ENCODE data around the gene PKD2L1.
"Not testable (repeated sequence)": the region's sequence is repeated elsewhere in the genome, so short reads cannot be mapped to it uniquely, and the experiment has no call there.

PKD2L1 gene

DNA sequence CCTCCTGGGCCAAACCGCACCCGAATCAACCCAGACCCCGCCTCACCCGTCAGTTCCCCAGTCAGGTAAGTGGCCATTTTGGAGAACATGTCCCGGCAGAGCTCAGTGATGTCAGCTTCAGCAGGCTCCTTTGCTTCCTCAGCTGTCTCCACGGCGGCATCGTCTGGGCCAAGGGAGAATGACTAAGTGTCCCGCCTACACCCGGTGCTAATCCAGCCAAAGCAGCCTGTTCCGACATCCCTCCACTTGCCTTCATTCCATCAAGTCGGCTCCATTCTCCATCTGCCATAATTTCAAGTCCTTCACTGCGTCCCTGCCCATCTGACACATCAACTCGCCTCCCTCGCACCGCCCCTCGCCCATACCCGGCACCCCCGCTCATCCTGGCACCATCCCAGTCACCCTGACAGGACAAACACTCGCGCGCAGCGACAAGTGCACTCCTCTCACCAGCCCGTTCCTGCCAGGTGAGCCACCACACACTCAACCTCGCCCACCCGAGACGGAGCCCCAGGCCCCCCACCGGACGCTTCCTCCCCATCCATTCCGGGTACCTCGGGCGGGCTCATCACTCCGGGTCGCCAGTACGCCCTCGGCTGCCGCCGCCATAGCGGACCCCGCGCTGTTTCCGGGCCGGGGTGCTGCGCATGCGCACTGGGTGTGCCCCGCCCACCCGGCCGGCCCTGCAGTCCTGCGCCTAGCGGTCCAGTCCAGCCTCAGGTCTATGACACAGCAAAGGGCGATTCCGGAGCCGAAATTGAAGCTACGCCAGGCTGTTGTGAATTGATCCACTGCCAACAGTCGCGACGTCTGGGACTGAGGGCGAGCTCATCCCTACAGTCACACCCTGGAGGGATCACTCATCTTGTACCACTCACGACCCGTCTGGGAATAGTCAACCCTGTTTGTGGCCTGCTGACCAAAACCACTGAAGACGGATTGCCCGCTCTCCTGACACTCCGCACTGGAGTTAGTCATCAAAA lies 43.7 kb downstream of the PKD2L1 start, which contains the start of gene BLOC1S2:
Gene BLOC1S2 (minus strand): TSS at position 630 of the 983 bp plus-strand sequence. CDS start 21 bp downstream, at position 609.
- DNase-seq (ENCODE audit: low read depth, low spot score) = peak; percentile 95

DNA sequence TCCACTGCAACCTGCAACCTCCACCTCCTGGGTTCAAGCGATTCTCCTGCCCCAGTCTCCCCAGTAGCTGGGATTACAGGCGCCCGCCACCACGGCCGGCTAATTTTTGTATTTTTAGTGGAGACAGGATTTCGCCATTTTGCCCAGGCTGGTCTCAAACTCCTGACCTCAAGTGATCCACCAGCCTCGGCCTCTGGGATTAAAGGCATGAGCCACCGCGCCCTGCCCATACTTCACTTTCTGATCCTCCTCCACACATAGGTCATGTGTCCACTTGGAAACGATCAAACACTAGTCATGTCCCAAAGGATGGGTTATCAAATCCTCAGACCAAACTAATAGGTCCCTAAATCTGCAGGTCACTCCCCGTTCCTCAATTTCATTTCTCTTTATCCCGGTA lies 44.7 kb downstream of the PKD2L1 start:
- DNase-seq (ENCODE audit: low read depth, low spot score) = not testable (repeated sequence)

GRCh38 chr10:100282907-100283306 lies 47.1 kb downstream of the PKD2L1 start:
- DNase-seq (ENCODE audit: low read depth, low spot score) = no peak

- DNase-seq (ENCODE audit: low read depth, low spot score) = not testable (repeated sequence)
These were observed 53.1 kb downstream of the PKD2L1 start for GRCh38 chr10:100276971-100277370.

- peak; percentile 95 for DNase-seq (ENCODE audit: low read depth, low spot score)
These were observed 62.6 kb downstream of the PKD2L1 start, which contains the start of gene CWF19L1 for GRCh38 chr10:100267239-100268104. CWF19L1 (minus strand) TSS chr10:100267638; CDS start chr10:100267593, 45 bp downstream.

GRCh38 chr10:100265821-100266485 lies 64.1 kb downstream of the PKD2L1 start:
- no peak for DNase-seq (ENCODE audit: low read depth, low spot score)

DNA sequence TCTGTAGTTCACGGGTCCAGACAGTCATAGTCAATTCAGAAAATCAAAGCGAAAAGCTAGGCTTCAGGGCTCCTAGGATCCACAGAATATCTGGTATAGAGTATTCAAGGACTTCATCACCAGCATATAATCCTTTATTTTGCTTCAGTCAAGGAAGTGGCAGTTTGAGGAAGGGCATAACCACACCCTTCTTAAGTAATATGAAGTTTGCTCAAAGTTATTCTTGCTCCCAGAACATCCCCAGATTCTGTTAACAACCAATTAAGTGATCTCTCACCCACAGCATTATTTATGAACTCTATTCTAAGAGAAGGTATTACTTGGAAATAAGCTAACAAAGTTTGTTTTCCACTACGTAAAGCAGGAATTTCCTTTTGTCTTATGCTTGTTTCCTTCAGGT lies 75.8 kb downstream of the PKD2L1 start:
- DNase-seq (ENCODE audit: low read depth, low spot score) = no peak

DNA sequence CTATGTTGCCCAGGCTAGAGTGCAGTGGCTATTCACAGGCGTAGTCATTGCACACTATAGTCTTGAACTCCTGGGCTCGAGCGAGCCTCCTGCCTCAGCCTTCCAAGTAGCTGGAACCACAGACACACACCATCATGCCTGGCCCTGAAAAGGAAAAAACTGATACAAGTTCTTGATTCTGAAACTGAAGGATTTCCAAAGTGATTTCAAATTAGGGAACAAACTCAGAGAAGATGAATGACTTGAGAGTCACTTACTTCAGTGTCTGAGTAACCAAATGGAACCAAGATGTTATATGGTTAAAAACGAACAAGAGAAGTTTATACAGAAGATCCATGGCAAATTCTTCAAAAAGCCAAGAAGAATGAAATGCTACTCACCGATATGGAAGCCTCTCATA lies 77.0 kb downstream of the PKD2L1 start:
- DNase-seq (ENCODE audit: low read depth, low spot score) = no peak

DNA sequence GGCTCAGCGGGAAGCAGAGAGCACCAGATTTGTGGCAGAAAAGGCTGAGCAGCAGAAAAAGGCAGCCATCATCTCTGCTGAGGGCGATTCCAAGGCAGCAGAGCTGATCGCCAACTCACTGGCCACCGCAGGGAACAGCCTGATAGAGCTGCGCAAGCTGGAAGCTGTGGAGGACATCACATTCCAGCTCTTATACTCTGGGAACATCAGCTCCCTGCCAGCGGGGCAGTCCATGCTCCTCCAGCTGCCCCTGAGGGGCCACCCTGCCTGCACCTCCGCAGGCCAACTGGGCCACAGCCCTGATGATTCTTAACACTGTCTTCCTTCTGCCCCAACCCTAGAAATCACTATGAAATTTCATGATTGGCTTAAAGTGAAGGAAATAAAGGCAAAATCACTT lies 81.2 kb downstream of the PKD2L1 start:
- no peak for DNase-seq (ENCODE audit: low read depth, low spot score)

GRCh38 chr10:100245484-100246220 lies 84.4 kb downstream of the PKD2L1 start:
- DNase-seq (ENCODE audit: low read depth, low spot score) = peak; percentile 63

GRCh38 chr10:100239851-100240250 lies 90.2 kb downstream of the PKD2L1 start:
- DNase-seq (ENCODE audit: low read depth, low spot score) = no peak

- DNase-seq (ENCODE audit: low read depth, low spot score) = no peak
These were observed 91.6 kb downstream of the PKD2L1 start for GRCh38 chr10:100238429-100238828.

All from astrocyte of the hippocampus (primary cell).